H1 (cell line): ENCODE measurements around the gene ENPP5. TPM values are rescaled to one million over a fixed set of nuclear protein-coding genes. Genes with fewer than 3 reads are reported as not detected.

Experiments used
- PHF8 ChIP-seq: fragments of 200-600 bp; sonication (generic); conservative IDR thresholded peaks from 2 replicates; pipeline ENCODE4 v1.7.1; 2012; ENCODE audit warnings: low read depth, mild to moderate bottlenecking, inconsistent platforms, low read length, moderate library complexity
- YY1 ChIP-seq: IDR thresholded peaks from 2 replicates; pipeline ENCODE4 v1.6.1; 2011; ENCODE audit warnings: low read depth, mild to moderate bottlenecking, low read length
- polyA plus RNA-seq, 7 experiments: library from polyadenylated mRNA; depleted of rRNA in 3 of 7; stranded (reverse) in 5 of 7; unstranded in 2 of 7; fragments of >200 nt in 5 of 7; fragments of 200-250 nt in 2 of 7; gene quantifications; 1 replicate in 5 of 7; 2 replicates in 1 of 7; 4 replicates in 1 of 7; pipeline versions ENCODE4 v1.2.1 to v1.2.3, GENCODE V29; 2011 to 2013; ENCODE audit warnings: missing spikeins in 2 of 7, mixed read lengths in 2 of 7
- total RNA-seq: library from RNA; stranded (reverse); fragmentation: NEBNext Ultra II Directional; extraction: Animal tissue kit (Norgen Biotek cat#: 25700); gene quantifications from 2 replicates; pipeline ENCODE4 v1.2.1, GENCODE V29; 2021

ENPP5 gene
- total and polyA plus RNA-seq, 2 of the 8 experiments (the other 6 are each of a cell fraction or from before 2014, with no cell fraction given): 5.1 to 7.6 TPM

GRCh38 chr6:46170357-46171289, at the start of gene ENPP5 (continued):
- no peak for TF ChIP-seq YY1
- peak; percentile 87 for TF ChIP-seq PHF8
